Effector CD4-positive, alpha-beta T cell (primary cell): ENCODE measurements around the gene OR56A5. TPM values are rescaled to one million over a fixed set of nuclear protein-coding genes. Genes with fewer than 3 reads are reported as not detected.
"Not testable (repeated sequence)": the region's sequence is repeated elsewhere in the genome, so short reads cannot be mapped to it uniquely, and the experiment has no call there.

ENCODE experiments used
- DNase-seq: peaks from one replicate; pipeline ENCODE4 v3.0.0-alpha.2; 2020
- total RNA-seq: gene quantifications from one replicate; lab custom pipeline; 2026; lab: John Stamatoyannopoulos, UW

The OR56A5 gene
- total RNA-seq: not detected

GRCh38 chr11:5968394-5968793 is at the start of gene OR56A5:
OR56A5 (minus strand) TSS chr11:5968494; CDS start chr11:5968494, 0 bp downstream.
- no peak for DNase-seq

- DNase-seq: no peak
Observed at GRCh38 chr11:6013042-6013441, 44.7 kb upstream of the OR56A5 start.

- no peak for DNase-seq
Observed at GRCh38 chr11:6012035-6012668, 43.9 kb upstream of the OR56A5 start.

GRCh38 chr11:6006846-6007245 is 38.6 kb upstream of the OR56A5 start, which contains the start of gene OR56A4:
OR56A4 (minus strand) TSS chr11:6006946; CDS start chr11:6002992, 3,954 bp downstream.
- no peak for DNase-seq

- no peak for DNase-seq
Observed at GRCh38 chr11:6006395-6006794, 38.1 kb upstream of the OR56A5 start.

- no peak for DNase-seq
Observed at GRCh38 chr11:6002202-6002699, 34.0 kb upstream of the OR56A5 start.

GRCh38 chr11:5994791-5995190 is 26.5 kb upstream of the OR56A5 start:
- DNase-seq: no peak

GRCh38 chr11:5992604-5993251 is 24.4 kb upstream of the OR56A5 start:
- no peak for DNase-seq

- DNase-seq: no peak
Observed at GRCh38 chr11:5992150-5992549, 23.9 kb upstream of the OR56A5 start.

GRCh38 chr11:5989203-5989602 is 20.9 kb upstream of the OR56A5 start:
- no peak for DNase-seq

GRCh38 chr11:5986885-5987284 is 18.6 kb upstream of the OR56A5 start, which contains the start of gene OR52L1:
OR52L1 (minus strand) TSS chr11:5986985; CDS start chr11:5986930, 55 bp downstream.
- DNase-seq: no peak

GRCh38 chr11:5983443-5983842 is 15.1 kb upstream of the OR56A5 start:
- DNase-seq: no peak

GRCh38 chr11:5973530-5973929 is 5.2 kb upstream of the OR56A5 start:
- no peak for DNase-seq

GRCh38 chr11:5967708-5968107 is 586 bp downstream of the OR56A5 start:
- DNase-seq: no peak

- no peak for DNase-seq
Observed at GRCh38 chr11:5966958-5967357, 1.3 kb downstream of the OR56A5 start.

GRCh38 chr11:5960704-5961320 is 7.5 kb downstream of the OR56A5 start:
- DNase-seq: not testable (repeated sequence)

GRCh38 chr11:5955586-5955985 is 12.7 kb downstream of the OR56A5 start:
- no peak for DNase-seq

- no peak for DNase-seq
Observed at GRCh38 chr11:5941951-5942350, 26.3 kb downstream of the OR56A5 start, which contains the start of gene OR56A3. OR56A3 (plus strand) TSS chr11:5942251; CDS start chr11:5947347, 5,096 bp downstream.

GRCh38 chr11:5940748-5941147 is 27.5 kb downstream of the OR56A5 start:
- DNase-seq: no peak

GRCh38 chr11:5938603-5938965 is 29.7 kb downstream of the OR56A5 start:
- DNase-seq: no peak

- DNase-seq: no peak
Observed at GRCh38 chr11:5937868-5938602, 30.3 kb downstream of the OR56A5 start.

GRCh38 chr11:5933116-5933515 is 35.2 kb downstream of the OR56A5 start:
- no peak for DNase-seq

GRCh38 chr11:5932671-5933070 is 35.6 kb downstream of the OR56A5 start:
- no peak for DNase-seq
